HepG2 (cell line): ENCODE results near the gene EGLN2. TPM values are rescaled to one million over a fixed set of nuclear protein-coding genes. Genes with fewer than 3 reads are reported as not detected.

Experiments
- AHR ChIP-seq: IDR thresholded peaks from 2 replicates; pipeline ENCODE4 v1.6.1; 2018; ENCODE audit warnings: missing genetic modification reagents, missing compliant biosample characterization
- FOXA3 ChIP-seq: IDR thresholded peaks from 2 replicates; pipeline ENCODE4 v1.6.1; 2016; ENCODE audit warnings: missing genetic modification reagents, missing compliant biosample characterization
- HNF4A ChIP-seq: sonication (generic); formaldehyde crosslinking; IDR thresholded peaks from 2 replicates; pipeline ENCODE4 v1.4.0; 2020; ENCODE audit warnings: missing genetic modification reagents
- NFKB2 ChIP-seq: sonication (generic); formaldehyde crosslinking; IDR thresholded peaks from 2 replicates; pipeline ENCODE4 v1.4.0; 2020; ENCODE audit warnings: missing genetic modification reagents, borderline replicate concordance
- NFRKB ChIP-seq: fragments of 450-650 bp; IDR thresholded peaks from 2 replicates; pipeline ENCODE4 v1.6.1; 2017
- RARA ChIP-seq: IDR thresholded peaks from 2 replicates; pipeline ENCODE4 v1.6.1; 2016; ENCODE audit warnings: missing genetic modification reagents, missing compliant biosample characterization
- SNRNP70 ChIP-seq: fragments of 200-400 bp; formaldehyde crosslinking; IDR thresholded peaks from 2 replicates; pipeline ENCODE4 v1.6.1; 2017; ENCODE audit warnings: mild to moderate bottlenecking, low read depth, low read length, moderate library complexity
- SP140L ChIP-seq: sonication (generic); formaldehyde crosslinking; IDR thresholded peaks from 2 replicates; pipeline ENCODE4 v1.4.0; 2020; ENCODE audit warnings: missing genetic modification reagents, borderline replicate concordance
- SRY ChIP-seq: sonication (generic); formaldehyde crosslinking; IDR thresholded peaks from 2 replicates; pipeline ENCODE4 v1.8.0; 2022; ENCODE audit warnings: mild to moderate bottlenecking, missing genetic modification reagents
- ZNF674 ChIP-seq: sonication (generic); formaldehyde crosslinking; IDR thresholded peaks from 2 replicates; pipeline ENCODE4 v1.5.0; 2020; ENCODE audit warnings: low read depth, mild to moderate bottlenecking, missing genetic modification reagents
- ZNF724P ChIP-seq: sonication (generic); formaldehyde crosslinking; IDR thresholded peaks from 2 replicates; pipeline ENCODE4 v1.8.0; 2022; ENCODE audit warnings: missing genetic modification reagents, borderline replicate concordance
- ZNF83 ChIP-seq: sonication (generic); formaldehyde crosslinking; IDR thresholded peaks from 2 replicates; pipeline ENCODE4 v1.4.0; 2020; ENCODE audit warnings: missing genetic modification reagents, mild to moderate bottlenecking, borderline replicate concordance
- polyA plus RNA-seq, 8 experiments: library from polyadenylated mRNA; depleted of rRNA in 3 of 8; stranded (reverse) in 7 of 8; unstranded in 1 of 8; fragments of >200 nt; fragmentation: Illumina TruSeq in 4 of 8; extraction: Trizol in 4 of 8; gene quantifications; 2 replicates each; pipeline versions ENCODE4 v1.2.1 to v1.2.3, GENCODE V29; 2011 to 2016; ENCODE audit warnings: low read depth in 4 of 8, missing spikeins in 1 of 8, mixed read lengths in 1 of 8; ENCODE audit not compliant: insufficient read depth in 1 of 8
- total RNA-seq, 5 experiments: library from RNA; depleted of rRNA; stranded (reverse); fragments of >200 nt; fragmentation: Illumina TruSeq; extraction: Trizol; gene quantifications; 2 replicates each; pipeline ENCODE4 v1.2.3, GENCODE V29; 2016; ENCODE audit warnings: low read depth in 1 of 5
- TF ChIP-seq, protein P1 (sequence below): sonication (generic); formaldehyde crosslinking; IDR thresholded peaks from 2 replicates; pipeline ENCODE4 v1.9.0; 2022; ENCODE audit warnings: missing genetic modification reagents, mild to moderate bottlenecking, borderline replicate concordance
- TF ChIP-seq, protein P2 (sequence below): sonication (generic); formaldehyde crosslinking; IDR thresholded peaks from 2 replicates; pipeline ENCODE4 v1.9.0; 2021; ENCODE audit warnings: missing genetic modification reagents, mild to moderate bottlenecking, borderline replicate concordance
- TF ChIP-seq, protein P3 (sequence below): sonication (generic); formaldehyde crosslinking; IDR thresholded peaks from 2 replicates; pipeline ENCODE4 v1.5.0; 2020; ENCODE audit warnings: missing genetic modification reagents
- TF ChIP-seq, protein P4 (sequence below): sonication (generic); formaldehyde crosslinking; IDR thresholded peaks from 2 replicates; pipeline ENCODE4 v1.4.0; 2020; ENCODE audit warnings: mild to moderate bottlenecking, missing genetic modification reagents, borderline replicate concordance
- TF ChIP-seq, protein P5 (sequence below): sonication (generic); formaldehyde crosslinking; IDR thresholded peaks from 2 replicates; pipeline ENCODE4 v1.8.1; 2023; ENCODE audit warnings: mild to moderate bottlenecking, missing genetic modification reagents
- TF ChIP-seq, protein P6 (sequence below): sonication (generic); formaldehyde crosslinking; IDR thresholded peaks from 2 replicates; pipeline ENCODE4 v1.9.0; 2021; ENCODE audit warnings: missing genetic modification reagents, mild to moderate bottlenecking, borderline replicate concordance
- TF ChIP-seq, protein P7 (sequence below): sonication (generic); formaldehyde crosslinking; IDR thresholded peaks from 2 replicates; pipeline ENCODE4 v1.4.0; 2020; ENCODE audit warnings: mild to moderate bottlenecking, missing genetic modification reagents

EGLN2 gene
- total and polyA plus RNA-seq, 2 of the 13 experiments (the other 11 are each of a cell fraction or from before 2014, with no cell fraction given), result 16.5 to 40.8 TPM

DNA sequence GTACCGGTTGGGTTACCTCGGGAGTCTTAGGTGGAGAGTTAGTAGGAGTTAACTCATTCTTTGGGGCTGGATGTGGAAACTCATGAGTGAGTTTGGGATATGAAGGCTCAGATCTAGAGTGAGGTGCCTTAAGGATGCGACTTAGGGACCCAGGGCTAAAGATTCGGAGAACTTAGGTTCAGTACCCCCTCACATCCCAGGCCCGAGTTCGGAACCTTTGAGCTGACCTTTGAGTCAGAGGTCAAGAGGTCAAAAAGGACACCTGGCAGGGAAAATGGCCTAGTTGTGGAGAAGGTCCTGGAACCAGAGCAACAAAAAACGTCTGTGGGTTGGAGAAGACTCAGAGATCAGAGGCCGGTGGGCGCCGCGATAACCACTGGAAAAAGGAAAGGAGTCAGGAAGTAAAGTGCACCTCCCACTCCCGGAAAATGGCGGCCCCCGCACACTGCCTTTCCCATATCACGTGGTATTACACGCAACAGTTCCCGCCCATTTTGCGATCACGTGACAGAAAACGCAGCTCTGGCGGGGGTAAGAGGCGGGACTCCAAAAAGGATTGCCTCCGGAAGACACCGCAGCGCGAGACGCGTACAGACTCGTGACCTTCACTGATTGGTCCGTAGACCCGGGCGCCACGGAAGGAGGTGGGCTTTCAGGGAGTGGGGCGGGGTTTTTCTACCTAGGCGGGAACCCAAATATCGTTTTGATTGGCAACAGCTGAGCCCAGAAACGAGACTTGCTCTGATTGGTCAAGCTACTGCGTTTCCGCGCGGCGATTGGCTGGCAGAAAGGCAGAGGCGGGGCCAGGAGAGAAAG lies 48.7 kb upstream of the EGLN2 start, which contains the start of gene ACTMAP (continued):
- TF ChIP-seq, protein P1, sequence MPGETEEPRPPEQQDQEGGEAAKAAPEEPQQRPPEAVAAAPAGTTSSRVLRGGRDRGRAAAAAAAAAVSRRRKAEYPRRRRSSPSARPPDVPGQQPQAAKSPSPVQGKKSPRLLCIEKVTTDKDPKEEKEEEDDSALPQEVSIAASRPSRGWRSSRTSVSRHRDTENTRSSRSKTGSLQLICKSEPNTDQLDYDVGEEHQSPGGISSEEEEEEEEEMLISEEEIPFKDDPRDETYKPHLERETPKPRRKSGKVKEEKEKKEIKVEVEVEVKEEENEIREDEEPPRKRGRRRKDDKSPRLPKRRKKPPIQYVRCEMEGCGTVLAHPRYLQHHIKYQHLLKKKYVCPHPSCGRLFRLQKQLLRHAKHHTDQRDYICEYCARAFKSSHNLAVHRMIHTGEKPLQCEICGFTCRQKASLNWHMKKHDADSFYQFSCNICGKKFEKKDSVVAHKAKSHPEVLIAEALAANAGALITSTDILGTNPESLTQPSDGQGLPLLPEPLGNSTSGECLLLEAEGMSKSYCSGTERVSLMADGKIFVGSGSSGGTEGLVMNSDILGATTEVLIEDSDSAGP (CRISPR knock-in tag), result no peak
- TF ChIP-seq, protein P2, sequence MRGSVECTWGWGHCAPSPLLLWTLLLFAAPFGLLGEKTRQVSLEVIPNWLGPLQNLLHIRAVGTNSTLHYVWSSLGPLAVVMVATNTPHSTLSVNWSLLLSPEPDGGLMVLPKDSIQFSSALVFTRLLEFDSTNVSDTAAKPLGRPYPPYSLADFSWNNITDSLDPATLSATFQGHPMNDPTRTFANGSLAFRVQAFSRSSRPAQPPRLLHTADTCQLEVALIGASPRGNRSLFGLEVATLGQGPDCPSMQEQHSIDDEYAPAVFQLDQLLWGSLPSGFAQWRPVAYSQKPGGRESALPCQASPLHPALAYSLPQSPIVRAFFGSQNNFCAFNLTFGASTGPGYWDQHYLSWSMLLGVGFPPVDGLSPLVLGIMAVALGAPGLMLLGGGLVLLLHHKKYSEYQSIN (CRISPR knock-in tag), result no peak
- peak; percentile 70; the same call in 1 of the 2 replicates for TF ChIP-seq SP140L (CRISPR knock-in tag)
- TF ChIP-seq SRY, result no peak
- TF ChIP-seq, protein P3, sequence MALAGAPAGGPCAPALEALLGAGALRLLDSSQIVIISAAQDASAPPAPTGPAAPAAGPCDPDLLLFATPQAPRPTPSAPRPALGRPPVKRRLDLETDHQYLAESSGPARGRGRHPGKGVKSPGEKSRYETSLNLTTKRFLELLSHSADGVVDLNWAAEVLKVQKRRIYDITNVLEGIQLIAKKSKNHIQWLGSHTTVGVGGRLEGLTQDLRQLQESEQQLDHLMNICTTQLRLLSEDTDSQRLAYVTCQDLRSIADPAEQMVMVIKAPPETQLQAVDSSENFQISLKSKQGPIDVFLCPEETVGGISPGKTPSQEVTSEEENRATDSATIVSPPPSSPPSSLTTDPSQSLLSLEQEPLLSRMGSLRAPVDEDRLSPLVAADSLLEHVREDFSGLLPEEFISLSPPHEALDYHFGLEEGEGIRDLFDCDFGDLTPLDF (CRISPR knock-in tag), result peak; percentile 96
- TF ChIP-seq ZNF674 (CRISPR knock-in tag), result no peak
- no peak for TF ChIP-seq AHR
- TF ChIP-seq SNRNP70, result no peak
- TF ChIP-seq ZNF724P, result peak; percentile 55; the same call in 1 of the 2 replicates
- TF ChIP-seq NFKB2 (CRISPR knock-in tag), result no peak; the same call in 1 of the 2 replicates
- TF ChIP-seq, protein P4, sequence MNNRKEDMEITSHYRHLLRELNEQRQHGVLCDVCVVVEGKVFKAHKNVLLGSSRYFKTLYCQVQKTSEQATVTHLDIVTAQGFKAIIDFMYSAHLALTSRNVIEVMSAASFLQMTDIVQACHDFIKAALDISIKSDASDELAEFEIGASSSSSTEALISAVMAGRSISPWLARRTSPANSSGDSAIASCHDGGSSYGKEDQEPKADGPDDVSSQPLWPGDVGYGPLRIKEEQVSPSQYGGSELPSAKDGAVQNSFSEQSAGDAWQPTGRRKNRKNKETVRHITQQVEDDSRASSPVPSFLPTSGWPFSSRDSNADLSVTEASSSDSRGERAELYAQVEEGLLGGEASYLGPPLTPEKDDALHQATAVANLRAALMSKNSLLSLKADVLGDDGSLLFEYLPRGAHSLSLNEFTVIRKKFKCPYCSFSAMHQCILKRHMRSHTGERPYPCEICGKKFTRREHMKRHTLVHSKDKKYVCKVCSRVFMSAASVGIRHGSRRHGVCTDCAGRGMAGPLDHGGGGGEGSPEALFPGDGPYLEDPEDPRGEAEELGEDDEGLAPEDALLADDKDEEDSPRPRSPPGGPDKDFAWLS (CRISPR knock-in tag), result no peak
- no peak for TF ChIP-seq ZNF83 (CRISPR knock-in tag)
- TF ChIP-seq FOXA3 (CRISPR knock-in tag), result peak; percentile 48; the same call in 1 of the 2 replicates
- TF ChIP-seq NFRKB, result peak; percentile 83
- peak; percentile 69 for TF ChIP-seq HNF4A (CRISPR knock-in tag)
- no peak; the same call in 1 of the 2 replicates for TF ChIP-seq RARA (CRISPR knock-in tag)
- TF ChIP-seq, protein P5, sequence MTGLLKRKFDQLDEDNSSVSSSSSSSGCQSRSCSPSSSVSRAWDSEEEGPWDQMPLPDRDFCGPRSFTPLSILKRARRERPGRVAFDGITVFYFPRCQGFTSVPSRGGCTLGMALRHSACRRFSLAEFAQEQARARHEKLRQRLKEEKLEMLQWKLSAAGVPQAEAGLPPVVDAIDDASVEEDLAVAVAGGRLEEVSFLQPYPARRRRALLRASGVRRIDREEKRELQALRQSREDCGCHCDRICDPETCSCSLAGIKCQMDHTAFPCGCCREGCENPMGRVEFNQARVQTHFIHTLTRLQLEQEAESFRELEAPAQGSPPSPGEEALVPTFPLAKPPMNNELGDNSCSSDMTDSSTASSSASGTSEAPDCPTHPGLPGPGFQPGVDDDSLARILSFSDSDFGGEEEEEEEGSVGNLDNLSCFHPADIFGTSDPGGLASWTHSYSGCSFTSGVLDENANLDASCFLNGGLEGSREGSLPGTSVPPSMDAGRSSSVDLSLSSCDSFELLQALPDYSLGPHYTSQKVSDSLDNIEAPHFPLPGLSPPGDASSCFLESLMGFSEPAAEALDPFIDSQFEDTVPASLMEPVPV (CRISPR knock-in tag), result no peak
- TF ChIP-seq, protein P6, sequence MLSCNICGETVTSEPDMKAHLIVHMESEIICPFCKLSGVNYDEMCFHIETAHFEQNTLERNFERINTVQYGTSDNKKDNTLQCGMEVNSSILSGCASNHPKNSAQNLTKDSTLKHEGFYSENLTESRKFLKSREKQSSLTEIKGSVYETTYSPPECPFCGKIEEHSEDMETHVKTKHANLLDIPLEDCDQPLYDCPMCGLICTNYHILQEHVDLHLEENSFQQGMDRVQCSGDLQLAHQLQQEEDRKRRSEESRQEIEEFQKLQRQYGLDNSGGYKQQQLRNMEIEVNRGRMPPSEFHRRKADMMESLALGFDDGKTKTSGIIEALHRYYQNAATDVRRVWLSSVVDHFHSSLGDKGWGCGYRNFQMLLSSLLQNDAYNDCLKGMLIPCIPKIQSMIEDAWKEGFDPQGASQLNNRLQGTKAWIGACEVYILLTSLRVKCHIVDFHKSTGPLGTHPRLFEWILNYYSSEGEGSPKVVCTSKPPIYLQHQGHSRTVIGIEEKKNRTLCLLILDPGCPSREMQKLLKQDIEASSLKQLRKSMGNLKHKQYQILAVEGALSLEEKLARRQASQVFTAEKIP (CRISPR knock-in tag), result no peak
- TF ChIP-seq, protein P7, sequence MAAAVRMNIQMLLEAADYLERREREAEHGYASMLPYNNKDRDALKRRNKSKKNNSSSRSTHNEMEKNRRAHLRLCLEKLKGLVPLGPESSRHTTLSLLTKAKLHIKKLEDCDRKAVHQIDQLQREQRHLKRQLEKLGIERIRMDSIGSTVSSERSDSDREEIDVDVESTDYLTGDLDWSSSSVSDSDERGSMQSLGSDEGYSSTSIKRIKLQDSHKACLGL, result no peak
